Measurements from ENCODE around the gene CHST6.
"Not testable (repeated sequence)": the region's sequence is repeated elsewhere in the genome, so short reads cannot be mapped to it uniquely, and the experiment has no call there.

Gene CHST6

GRCh38 chr16:75475420-75475847, 19.8 kb downstream of the CHST6 start:
- no peak for DNase-seq

GRCh38 chr16:75472908-75473877, 22.0 kb downstream of the CHST6 start:
- DNase-seq, result no peak

GRCh38 chr16:75471723-75472633, 23.3 kb downstream of the CHST6 start:
- peak in 1 of 2 experiments; percentile 44 for DNase-seq

- no peak for DNase-seq
Observed at GRCh38 chr16:75466760-75467159, 28.5 kb downstream of the CHST6 start.

GRCh38 chr16:75464122-75464918, 30.9 kb downstream of the CHST6 start, which contains the start of gene TMEM170A:
Gene TMEM170A, minus strand, starts transcription at chr16:75464689. Its CDS starts 89 bp downstream, at chr16:75464600.
- peak; percentile 88 to 94 for DNase-seq

GRCh38 chr16:75463389-75464121, 31.7 kb downstream of the CHST6 start:
- not testable (repeated sequence) for DNase-seq

GRCh38 chr16:75462806-75463205, 32.4 kb downstream of the CHST6 start:
- DNase-seq, result no peak

GRCh38 chr16:75461575-75461974, 33.7 kb downstream of the CHST6 start:
- no peak for DNase-seq

GRCh38 chr16:75460446-75460845, 34.8 kb downstream of the CHST6 start:
- no peak for DNase-seq

- DNase-seq, result no peak
Observed at GRCh38 chr16:75459691-75460090, 35.5 kb downstream of the CHST6 start.

GRCh38 chr16:75458439-75458838, 36.8 kb downstream of the CHST6 start:
- DNase-seq, result no peak

GRCh38 chr16:75458029-75458428, 37.2 kb downstream of the CHST6 start:
- DNase-seq, result no peak

- DNase-seq, result no peak
Observed at GRCh38 chr16:75457485-75458021, 37.7 kb downstream of the CHST6 start.

GRCh38 chr16:75456971-75457370, 38.3 kb downstream of the CHST6 start:
- DNase-seq, result no peak

- DNase-seq, result not testable (repeated sequence)
Observed at GRCh38 chr16:75456486-75456885, 38.8 kb downstream of the CHST6 start.

- DNase-seq, result no peak
Observed at GRCh38 chr16:75455677-75456076, 39.6 kb downstream of the CHST6 start.

GRCh38 chr16:75452464-75453190, 42.6 kb downstream of the CHST6 start:
- DNase-seq, result no peak

GRCh38 chr16:75446416-75446815, 48.8 kb downstream of the CHST6 start:
- DNase-seq, result no peak

GRCh38 chr16:75445298-75445697, 49.9 kb downstream of the CHST6 start:
- DNase-seq, result no peak

- no peak for DNase-seq
Observed at GRCh38 chr16:75443298-75443697, 51.9 kb downstream of the CHST6 start.

Measured in cerebellar nuclear complex (tissue), 1 donor.